ENCODE results near the gene OLFML3.

DNA sequence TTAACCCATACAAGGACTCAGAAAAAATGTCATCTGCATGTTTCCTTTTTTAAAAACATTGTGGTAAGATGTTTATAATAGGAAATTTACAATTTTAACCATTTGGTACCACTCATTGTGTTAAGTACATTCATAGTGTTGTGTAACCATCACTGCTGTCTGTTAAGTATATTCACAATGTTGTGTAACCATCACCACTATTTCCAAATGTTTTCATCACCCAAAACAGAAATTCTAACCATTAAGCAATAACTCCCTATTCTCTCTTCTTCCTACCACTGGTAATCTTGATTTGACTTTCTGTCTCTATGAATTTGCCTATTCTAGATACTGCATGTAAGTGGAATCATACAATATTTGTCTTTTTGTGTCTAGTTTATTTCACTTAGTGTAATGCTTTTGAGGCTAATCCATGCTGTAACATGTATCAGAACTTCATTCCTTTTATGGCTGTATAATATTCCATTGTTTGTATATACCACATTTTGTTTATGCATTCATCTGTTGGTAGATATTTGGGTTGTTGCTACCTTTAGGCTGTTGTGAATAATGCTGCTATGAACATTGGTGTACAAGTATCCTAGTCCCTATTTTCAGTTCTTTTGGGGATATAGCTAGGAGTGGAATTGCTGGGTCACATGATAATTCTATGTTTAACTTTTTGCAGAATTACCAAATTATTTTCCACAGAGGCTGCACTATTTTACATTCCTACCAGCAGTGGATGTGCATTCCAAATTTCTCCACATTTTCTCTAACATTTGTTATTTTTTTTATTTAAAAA lies 36.1 kb upstream of the OLFML3 start:
- TF ChIP-seq CTCF (conservative IDR thresholded peaks at IDR 0.05; ENCODE audit: low read length) (no peak), EZH2phosphoT487 (IDR thresholded peaks at IDR 0.05; ENCODE audit: borderline replicate concordance) (no peak)

All from Loucy (cell line).